ENCODE data around the gene LANCL1.
A peak's percentile ranks its signal among the peaks of the same experiment; 100 is the strongest.
"Not testable (repeated sequence)": the region's sequence is repeated elsewhere in the genome, so short reads cannot be mapped to it uniquely, and the experiment has no call there.

LANCL1 gene

GRCh38 chr2:210432633-210433032, 43.9 kb downstream of the LANCL1 start:
- no peak for ATAC-seq (ENCODE audit: low read depth)
- peaks cover 55% of the 10 kb centered on the region for H3K36me3 ChIP-seq (ENCODE audit: low read depth)
- H3K9me3 ChIP-seq (ENCODE audit: severe bottlenecking) = no peaks in the 10 kb centered on the region
- TF ChIP-seq, protein P1, sequence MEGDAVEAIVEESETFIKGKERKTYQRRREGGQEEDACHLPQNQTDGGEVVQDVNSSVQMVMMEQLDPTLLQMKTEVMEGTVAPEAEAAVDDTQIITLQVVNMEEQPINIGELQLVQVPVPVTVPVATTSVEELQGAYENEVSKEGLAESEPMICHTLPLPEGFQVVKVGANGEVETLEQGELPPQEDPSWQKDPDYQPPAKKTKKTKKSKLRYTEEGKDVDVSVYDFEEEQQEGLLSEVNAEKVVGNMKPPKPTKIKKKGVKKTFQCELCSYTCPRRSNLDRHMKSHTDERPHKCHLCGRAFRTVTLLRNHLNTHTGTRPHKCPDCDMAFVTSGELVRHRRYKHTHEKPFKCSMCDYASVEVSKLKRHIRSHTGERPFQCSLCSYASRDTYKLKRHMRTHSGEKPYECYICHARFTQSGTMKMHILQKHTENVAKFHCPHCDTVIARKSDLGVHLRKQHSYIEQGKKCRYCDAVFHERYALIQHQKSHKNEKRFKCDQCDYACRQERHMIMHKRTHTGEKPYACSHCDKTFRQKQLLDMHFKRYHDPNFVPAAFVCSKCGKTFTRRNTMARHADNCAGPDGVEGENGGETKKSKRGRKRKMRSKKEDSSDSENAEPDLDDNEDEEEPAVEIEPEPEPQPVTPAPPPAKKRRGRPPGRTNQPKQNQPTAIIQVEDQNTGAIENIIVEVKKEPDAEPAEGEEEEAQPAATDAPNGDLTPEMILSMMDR (IDR thresholded peaks at IDR 0.05; ENCODE audit: poor library complexity, severe bottlenecking) = no peak
- H3K27ac ChIP-seq (ENCODE audit: poor library complexity, severe bottlenecking) = no peak overlapping the region
- no peaks in the 10 kb centered on the region for H3K4me1 ChIP-seq (ENCODE audit: insufficient read depth, poor library complexity, severe bottlenecking)
- no peak for DNase-seq (ENCODE audit: low spot score)
- no peak overlapping the region for H3K4me3 ChIP-seq (ENCODE audit: severe bottlenecking)
- H3K27me3 ChIP-seq (ENCODE audit: insufficient read depth, poor library complexity, severe bottlenecking) = no peaks in the 10 kb centered on the region

GRCh38 chr2:210429403-210430137, 47.0 kb downstream of the LANCL1 start:
- H3K27ac ChIP-seq (ENCODE audit: poor library complexity, severe bottlenecking) = no peak overlapping the region
- H3K36me3 ChIP-seq (ENCODE audit: low read depth) = peaks cover 28% of the 10 kb centered on the region
- TF ChIP-seq, protein P1 (IDR thresholded peaks at IDR 0.05; ENCODE audit: poor library complexity, severe bottlenecking) = no peak
- DNase-seq (ENCODE audit: low spot score) = no peak
- H3K4me1 ChIP-seq (ENCODE audit: insufficient read depth, poor library complexity, severe bottlenecking) = no peaks in the 10 kb centered on the region
- ATAC-seq (ENCODE audit: low read depth) = no peak
- H3K4me3 ChIP-seq (ENCODE audit: severe bottlenecking) = no peak overlapping the region
- no peaks in the 10 kb centered on the region for H3K27me3 ChIP-seq (ENCODE audit: insufficient read depth, poor library complexity, severe bottlenecking)
- no peaks in the 10 kb centered on the region for H3K9me3 ChIP-seq (ENCODE audit: severe bottlenecking)

GRCh38 chr2:210428393-210429179, 48.0 kb downstream of the LANCL1 start:
- TF ChIP-seq, protein P1 (IDR thresholded peaks at IDR 0.05; ENCODE audit: poor library complexity, severe bottlenecking) = no peak
- Histone ChIP-seq H3K4me3 (ENCODE audit: severe bottlenecking) (no peak overlapping the region), H3K27ac (ENCODE audit: poor library complexity, severe bottlenecking) (no peak overlapping the region), H3K9me3 (ENCODE audit: severe bottlenecking) (no peaks in the 10 kb centered on the region), H3K4me1 (ENCODE audit: insufficient read depth, poor library complexity, severe bottlenecking) (no peaks in the 10 kb centered on the region), H3K27me3 (ENCODE audit: insufficient read depth, poor library complexity, severe bottlenecking) (no peaks in the 10 kb centered on the region), H3K36me3 (ENCODE audit: low read depth) (peaks cover 18% of the 10 kb centered on the region)
- ATAC-seq (ENCODE audit: low read depth) (peak; percentile 25; the same call in 1 of the 3 replicates), DNase-seq (ENCODE audit: low spot score) (no peak)

DNA sequence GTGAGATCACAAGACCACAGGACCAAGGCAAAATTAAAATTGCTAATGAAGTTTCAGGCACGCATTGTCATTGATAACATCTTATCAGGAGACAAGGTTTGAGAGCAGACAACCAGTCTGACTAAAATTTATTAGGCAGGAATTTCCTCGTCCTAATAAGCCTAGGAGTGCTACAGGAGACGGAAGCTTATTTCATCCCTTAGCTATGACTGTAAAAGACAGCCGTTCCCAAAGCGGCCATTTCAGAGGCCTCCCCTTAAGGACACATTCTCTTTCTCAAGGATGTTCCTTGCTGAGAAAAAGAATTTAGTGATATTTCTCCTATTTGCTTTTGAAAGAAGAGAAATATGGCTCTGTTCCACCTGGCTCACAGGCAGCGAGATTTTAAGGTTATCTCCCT, 49.2 kb downstream of the LANCL1 start:
- not testable (repeated sequence) for H3K9me3 ChIP-seq (ENCODE audit: severe bottlenecking); H3K4me1 ChIP-seq (ENCODE audit: insufficient read depth, poor library complexity, severe bottlenecking); H3K27me3 ChIP-seq (ENCODE audit: insufficient read depth, poor library complexity, severe bottlenecking); DNase-seq (ENCODE audit: low spot score); H3K4me3 ChIP-seq (ENCODE audit: severe bottlenecking); ATAC-seq (ENCODE audit: low read depth); H3K27ac ChIP-seq (ENCODE audit: poor library complexity, severe bottlenecking)
- peaks cover 12% of the 10 kb centered on the region; the same call in 1 of the 2 replicates for H3K36me3 ChIP-seq (ENCODE audit: low read depth)

DNA sequence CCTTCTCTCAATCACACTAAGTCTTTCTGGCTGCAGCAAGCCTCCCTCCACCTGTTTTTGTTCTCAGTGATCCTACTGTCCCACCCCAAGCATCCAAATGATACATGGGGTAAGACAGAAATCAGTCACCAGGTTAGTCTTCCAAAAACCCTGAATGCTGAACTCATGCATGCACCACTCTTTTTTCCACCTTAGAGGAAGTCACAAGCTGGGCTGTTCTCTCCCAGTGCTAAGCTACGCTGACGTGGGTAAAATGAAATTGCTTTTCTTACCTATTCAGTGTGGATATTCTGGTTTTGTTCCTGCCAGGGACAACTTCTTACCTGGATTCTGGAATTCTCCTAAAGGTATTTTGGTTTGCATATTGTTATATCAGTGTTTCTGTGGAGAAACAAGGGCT, 54.2 kb downstream of the LANCL1 start:
- DNase-seq (ENCODE audit: low spot score) (no peak), ATAC-seq (ENCODE audit: low read depth) (no peak)
- H3K27ac ChIP-seq (ENCODE audit: poor library complexity, severe bottlenecking) = no peak overlapping the region
- H3K4me3 ChIP-seq (ENCODE audit: severe bottlenecking) = no peak overlapping the region
- TF ChIP-seq, protein P1 (IDR thresholded peaks at IDR 0.05; ENCODE audit: poor library complexity, severe bottlenecking) = no peak
- no peaks in the 10 kb centered on the region for H3K27me3 ChIP-seq (ENCODE audit: insufficient read depth, poor library complexity, severe bottlenecking)
- no peaks in the 10 kb centered on the region for H3K4me1 ChIP-seq (ENCODE audit: insufficient read depth, poor library complexity, severe bottlenecking)
- H3K9me3 ChIP-seq (ENCODE audit: severe bottlenecking) = no peaks in the 10 kb centered on the region
- no peaks in the 10 kb centered on the region for H3K36me3 ChIP-seq (ENCODE audit: low read depth)

Measured in RWPE2 (cell line).